Measurements from ENCODE around the gene ACOT11.

- TF ChIP-seq CTCF (IDR thresholded peaks at IDR 0.05) (no peak), POLR2A (IDR thresholded peaks at IDR 0.05) (no peak), EP300 (IDR thresholded peaks at IDR 0.05) (no peak)
Observed at GRCh38 chr1:54595956-54596498, 48.0 kb downstream of the ACOT11 start.

Data from ovary (tissue), 3 donors.